NCI-H345 (cell line): ENCODE results near the gene SLA2.
A peak's percentile ranks its signal among the peaks of the same experiment; 100 is the strongest.
"Not testable (repeated sequence)": the region's sequence is repeated elsewhere in the genome, so short reads cannot be mapped to it uniquely, and the experiment has no call there.

Experiments used
- DNase-seq: peaks from one replicate; lab custom pipeline; 2025; lab: John Stamatoyannopoulos, UW

SLA2 gene

DNA sequence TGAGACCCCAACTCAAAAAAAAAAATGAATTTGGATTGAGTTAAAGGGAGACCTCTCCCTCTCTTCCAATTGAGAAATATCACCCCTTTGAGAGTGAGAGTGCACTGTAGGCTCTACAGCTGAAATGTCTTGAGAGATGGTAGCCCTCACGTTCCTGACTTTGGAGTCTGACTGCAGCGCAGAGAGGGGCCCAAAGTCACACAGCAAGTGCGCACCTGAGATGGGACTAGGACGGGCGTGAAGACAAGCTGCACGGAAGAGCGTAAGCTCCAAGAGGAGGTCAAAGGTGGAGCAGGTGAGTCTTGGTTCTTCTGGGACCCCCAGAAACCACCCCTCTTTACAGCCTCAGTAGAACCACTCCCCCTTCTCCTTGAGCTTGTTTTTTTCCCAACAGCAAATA lies 643 bp downstream of the SLA2 start:
- no peak for DNase-seq

DNA sequence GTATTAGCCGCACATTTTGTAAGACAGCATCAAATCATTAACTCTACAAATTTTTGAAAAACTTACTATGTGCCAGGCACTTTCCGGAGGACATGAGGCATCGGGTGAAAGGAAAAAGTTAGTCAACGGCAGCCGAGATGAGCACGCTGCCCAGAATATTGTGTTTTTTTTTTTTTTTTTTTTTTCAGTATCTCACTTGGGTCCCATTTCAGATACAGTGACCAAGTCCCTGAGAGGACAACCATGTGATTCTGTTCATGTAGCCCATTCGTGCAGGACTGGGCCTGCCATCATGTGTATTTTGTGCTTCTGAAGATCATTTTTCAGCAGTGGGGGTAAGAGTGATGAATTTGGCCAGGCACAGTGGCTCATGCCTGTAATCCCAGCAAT lies 1.3 kb downstream of the SLA2 start:
- no peak for DNase-seq

DNA sequence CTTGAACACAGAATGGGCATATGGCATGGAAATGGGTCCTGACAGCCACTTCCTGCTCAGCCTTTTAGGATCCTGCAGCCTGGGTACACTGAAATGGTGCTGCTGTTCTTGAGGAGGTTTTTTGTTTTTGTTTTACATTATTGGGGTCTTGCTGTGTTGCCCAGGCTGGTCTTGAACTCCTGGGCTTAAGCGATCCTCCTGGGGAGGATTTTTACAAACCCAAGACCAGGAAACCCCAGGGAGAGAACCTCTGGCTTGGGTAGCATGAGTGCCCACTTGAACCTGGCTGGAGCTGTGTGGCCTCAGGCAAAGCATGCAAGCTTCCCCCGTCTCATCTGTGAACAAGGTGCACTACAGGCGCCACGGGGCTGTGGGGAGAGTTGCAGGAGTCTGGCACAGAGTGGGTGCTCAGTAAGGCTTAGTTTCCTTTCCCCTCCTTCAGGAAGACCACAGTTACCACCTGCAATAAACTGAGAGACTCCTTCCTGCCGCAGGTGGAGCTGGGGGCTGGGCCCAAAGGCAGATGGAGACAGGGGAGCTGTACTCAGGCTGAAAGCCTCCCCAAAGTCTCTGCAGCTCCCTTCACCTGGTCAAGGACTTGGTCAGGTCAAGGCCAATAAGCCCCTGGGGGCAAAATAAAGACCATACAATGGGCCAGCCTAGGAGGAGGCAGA lies 1.8 kb downstream of the SLA2 start:
- DNase-seq = peak; percentile 21

- DNase-seq = no peak
Measured at GRCh38 chr20:36642136-36642535, 3.9 kb downstream of the SLA2 start.

- DNase-seq = no peak
Measured at GRCh38 chr20:36641506-36641843, 4.5 kb downstream of the SLA2 start.

DNA sequence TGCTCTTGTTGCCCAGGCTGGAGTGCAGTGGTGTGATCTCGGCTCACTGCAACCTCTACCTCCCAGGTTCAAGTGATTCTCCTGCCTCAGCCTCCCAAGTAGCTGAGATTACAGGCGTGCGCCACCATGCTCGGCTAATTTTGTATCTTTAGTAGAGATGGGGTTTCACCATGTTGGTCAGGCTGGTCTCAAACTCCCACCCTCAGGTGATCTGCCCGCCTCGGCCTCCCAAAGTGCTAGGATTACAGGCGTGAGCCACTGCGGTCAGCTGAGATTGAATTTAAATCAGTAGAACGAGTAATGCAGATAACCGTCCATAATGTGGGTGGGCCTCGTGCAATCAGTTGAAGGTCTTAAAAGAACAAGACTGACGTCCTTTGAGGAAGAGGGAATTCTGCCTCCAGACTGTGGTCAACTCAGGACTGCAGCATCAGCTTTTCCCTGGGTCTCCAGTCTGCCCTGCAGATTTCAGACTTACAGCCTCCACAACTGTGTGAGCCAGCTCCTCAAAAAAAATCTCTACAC lies 7.1 kb downstream of the SLA2 start:
- DNase-seq = not testable (repeated sequence)

GRCh38 chr20:36634342-36634741 lies 11.7 kb downstream of the SLA2 start:
- DNase-seq = no peak

- no peak for DNase-seq
Measured at GRCh38 chr20:36633285-36633772, 12.7 kb downstream of the SLA2 start.

GRCh38 chr20:36632487-36633284 lies 13.3 kb downstream of the SLA2 start:
- no peak for DNase-seq

GRCh38 chr20:36632147-36632486 lies 13.9 kb downstream of the SLA2 start:
- DNase-seq = no peak

DNA sequence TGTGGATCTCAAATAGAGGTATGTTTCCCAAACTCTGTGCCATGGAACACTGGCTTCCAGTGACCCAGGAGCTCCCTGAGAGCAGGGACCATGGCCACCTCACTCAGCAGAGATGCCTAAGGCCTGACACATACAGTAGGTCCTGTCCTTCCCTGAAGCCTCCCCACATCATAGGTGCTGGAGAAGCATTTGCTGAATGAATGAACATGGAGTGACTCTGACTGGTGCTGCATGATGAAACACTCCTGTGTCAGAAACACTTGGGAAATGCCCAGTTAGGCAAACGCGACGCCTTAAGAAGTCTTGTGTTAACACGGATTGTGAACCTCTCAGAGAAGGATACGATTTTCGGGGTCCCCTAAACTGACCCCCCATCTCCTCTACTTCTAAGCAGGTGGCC lies 14.3 kb downstream of the SLA2 start:
- no peak for DNase-seq

GRCh38 chr20:36629719-36630681 lies 16.0 kb downstream of the SLA2 start:
- no peak for DNase-seq

DNA sequence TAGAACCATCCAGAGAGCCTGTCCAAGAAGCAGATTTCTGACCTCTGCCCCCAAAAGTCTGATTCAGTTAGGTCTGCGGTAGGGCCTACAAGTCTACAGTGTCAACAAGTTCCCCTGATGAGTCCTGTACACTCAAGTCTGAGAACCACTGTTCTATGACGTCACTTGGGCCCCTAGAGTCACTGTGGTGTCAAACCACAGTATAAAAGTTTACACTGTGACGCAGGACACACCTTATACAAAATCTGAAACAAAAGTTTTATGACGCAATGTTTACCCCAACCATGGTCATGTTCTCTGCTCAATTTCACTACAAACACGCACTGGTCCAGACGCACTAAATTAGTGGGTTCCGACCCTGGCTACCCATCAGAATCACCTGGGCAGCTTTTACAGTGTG lies 17.9 kb downstream of the SLA2 start:
- DNase-seq = no peak

- DNase-seq = no peak
Measured at GRCh38 chr20:36624944-36625324, 21.1 kb downstream of the SLA2 start.

DNA sequence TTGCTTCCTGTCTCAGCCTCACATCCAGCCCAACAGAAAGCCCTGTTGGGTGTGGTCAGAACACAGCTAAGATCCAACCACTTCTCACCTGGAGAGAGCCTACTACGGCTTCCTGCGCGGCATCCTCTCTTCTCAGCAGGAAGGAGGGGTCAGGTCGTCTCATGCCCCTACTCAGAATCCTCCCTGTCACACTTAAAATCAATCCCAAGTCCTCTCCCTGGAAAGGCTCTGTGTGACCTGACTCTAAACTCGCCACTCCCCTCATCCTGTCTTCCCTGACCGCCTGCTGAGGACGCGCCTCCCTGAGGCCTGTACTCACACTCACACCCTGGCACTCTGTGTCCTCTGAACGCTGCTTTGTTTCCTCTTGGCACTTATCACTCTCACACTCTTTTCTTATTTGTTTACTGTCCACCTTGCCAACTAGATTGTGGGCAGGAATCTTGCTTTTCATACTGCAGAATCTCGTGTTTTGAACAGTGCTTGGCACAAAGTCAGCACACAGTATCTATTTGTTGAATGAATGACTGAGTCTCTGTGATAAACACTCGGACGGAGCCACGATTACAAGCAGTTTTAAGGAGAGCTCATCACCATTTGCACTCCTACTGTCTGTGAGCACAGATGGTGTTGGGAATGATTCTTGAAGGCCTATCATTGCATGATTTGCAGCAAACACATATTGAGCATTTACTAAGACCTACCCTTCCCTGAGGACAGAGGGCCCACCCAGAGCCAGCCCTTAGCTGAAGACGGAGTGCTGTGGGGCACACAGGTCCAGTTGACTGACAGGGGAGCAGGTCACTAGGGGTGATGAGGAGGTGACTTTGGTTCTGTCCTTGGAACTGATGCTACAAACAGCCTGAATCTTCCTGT lies 21.7 kb downstream of the SLA2 start:
- no peak for DNase-seq

- no peak for DNase-seq
Measured at GRCh38 chr20:36623444-36623843, 22.6 kb downstream of the SLA2 start.

GRCh38 chr20:36620917-36621316 lies 25.1 kb downstream of the SLA2 start:
- no peak for DNase-seq

- DNase-seq = no peak
Measured at GRCh38 chr20:36614781-36615557, 31.0 kb downstream of the SLA2 start.

- DNase-seq = peak; percentile 93
Measured at GRCh38 chr20:36613974-36614373, 32.0 kb downstream of the SLA2 start.

DNA sequence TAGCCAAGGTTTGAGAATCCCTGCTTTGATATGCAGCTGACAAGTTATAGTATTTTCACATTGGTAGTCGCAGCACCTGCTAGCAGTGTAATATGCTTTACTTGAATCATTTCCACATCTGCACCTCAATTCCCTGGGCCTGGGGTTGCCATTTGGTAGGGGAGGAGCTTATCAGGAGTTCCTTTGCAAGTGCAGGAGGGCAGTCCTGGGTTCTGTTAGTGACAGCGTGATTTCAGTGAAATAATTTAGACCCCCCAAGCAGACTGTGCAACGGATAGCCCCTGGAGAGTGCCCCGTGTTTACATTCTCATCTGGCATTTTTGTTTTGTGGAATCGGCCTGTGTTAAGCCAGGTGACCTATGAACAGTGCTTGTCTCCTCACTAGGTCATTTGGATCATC lies 34.4 kb downstream of the SLA2 start:
- no peak for DNase-seq

DNA sequence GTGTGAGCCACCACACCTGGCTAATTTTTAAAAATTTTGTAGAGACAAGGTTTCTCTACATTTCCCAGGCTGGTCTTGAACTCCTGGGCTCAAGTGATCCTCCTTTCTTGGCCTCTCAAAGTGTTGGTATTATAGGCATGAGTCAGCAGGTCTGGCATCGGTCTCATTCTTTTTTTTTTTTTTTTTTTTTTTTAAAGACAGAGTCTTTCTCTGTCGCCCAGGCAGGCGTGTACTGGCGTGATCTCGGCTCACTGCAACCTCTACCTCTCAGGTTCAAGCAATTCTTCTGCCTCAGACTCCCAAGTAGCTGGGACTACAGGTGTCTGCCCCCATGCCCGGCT lies 37.6 kb downstream of the SLA2 start:
- DNase-seq = not testable (repeated sequence)
